Measurements from ENCODE around the gene SUDS3.

The SUDS3 gene

GRCh38 chr12:118463677-118464076 is 87.3 kb downstream of the SUDS3 start:
- TF ChIP-seq CTCF (conservative IDR thresholded peaks at IDR 0.05; ENCODE audit: low read length), result no peak
- DNase-seq (ENCODE audit: low read depth), result no peak
- H3K4me3 ChIP-seq (ENCODE audit: low read length), result no peak overlapping the region

GRCh38 chr12:118465706-118466105 is 89.4 kb downstream of the SUDS3 start:
- H3K4me3 ChIP-seq (ENCODE audit: low read length), result no peak overlapping the region
- no peak for DNase-seq (ENCODE audit: low read depth)
- no peak for TF ChIP-seq CTCF (conservative IDR thresholded peaks at IDR 0.05; ENCODE audit: low read length)
